Measurements from ENCODE around the gene MGARP.
"Not testable (repeated sequence)": the region's sequence is repeated elsewhere in the genome, so short reads cannot be mapped to it uniquely, and the experiment has no call there.

The MGARP gene

DNA sequence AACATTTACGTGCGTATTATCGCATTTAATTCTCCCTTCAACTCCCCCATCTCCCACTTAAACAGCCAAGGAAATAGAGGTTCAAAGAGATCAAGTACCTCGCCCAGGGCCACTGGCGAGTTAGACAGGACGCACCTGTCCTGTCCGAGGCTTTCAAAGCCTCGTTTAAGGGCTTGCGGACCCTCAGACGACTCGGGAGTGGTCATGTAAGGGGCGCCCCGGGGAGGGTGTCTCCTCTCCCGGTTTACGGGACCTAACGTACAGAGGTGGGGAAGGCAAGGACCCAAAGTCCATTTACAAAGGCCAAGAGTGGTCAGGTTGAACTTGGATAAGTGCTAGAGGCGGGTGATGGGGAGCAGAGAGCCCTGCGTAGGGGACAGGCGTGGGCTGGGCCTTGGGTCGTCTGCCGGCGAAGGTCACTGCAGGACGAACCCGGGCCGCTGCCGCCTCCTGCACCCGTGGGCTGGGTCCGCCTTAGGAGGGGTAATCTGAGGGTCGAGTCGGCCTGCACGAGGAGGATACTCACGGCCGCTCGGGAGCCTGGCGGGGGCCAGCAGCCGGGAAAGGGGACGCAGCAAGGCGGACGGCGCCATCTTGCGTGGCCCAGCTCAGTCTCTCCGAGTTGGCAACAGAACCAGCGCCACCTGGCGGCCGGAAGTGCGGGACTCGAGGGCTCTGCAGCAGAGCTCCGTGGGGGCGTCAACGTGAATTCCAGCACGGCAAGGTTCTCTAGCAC, 15.3 kb upstream of the MGARP start:
- peak; percentile 94 for DNase-seq (ENCODE audit: low spot score)

DNA sequence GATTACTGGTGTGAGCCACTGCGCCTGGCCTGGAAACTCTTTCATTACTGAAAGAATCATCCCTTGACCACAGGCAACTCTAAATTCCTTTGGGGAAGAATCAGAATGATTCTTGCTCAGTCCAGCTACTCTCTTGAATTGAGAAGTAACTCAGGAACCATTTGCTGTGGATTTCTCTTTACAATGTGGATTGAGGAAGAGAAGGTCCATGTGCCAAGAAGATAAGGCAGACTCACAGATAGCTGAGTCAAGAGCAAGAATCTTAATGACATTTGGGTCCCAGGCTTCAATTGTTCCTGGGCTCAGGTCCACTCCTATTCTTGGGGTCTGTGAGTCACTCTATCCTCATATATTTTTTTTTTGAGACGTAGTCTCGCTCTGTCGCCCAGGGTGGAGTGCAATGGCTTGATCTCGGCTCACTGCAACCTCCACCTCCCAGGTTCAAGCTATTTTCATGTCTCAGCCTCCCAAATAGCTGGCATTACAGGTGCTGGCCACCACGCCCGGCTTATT, 6.2 kb upstream of the MGARP start:
- no peak for DNase-seq (ENCODE audit: low spot score)

DNA sequence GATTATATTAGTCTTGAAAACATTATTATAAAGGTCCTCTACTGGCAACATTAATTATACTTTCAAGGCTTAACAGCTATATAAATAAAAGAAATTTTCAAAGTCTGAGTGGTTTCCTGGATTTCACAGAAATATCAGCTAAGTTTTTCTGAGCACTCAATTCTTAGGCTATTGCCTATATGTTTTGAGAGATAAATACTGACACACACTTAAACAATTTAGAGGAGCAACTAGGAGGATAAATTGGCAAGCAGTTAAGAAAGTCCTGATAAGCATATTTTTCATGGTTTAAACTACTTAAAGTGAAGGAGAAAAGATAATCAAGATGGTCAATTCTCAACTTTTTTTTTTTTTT, 2.7 kb upstream of the MGARP start:
- DNase-seq (ENCODE audit: low spot score), result no peak

DNA sequence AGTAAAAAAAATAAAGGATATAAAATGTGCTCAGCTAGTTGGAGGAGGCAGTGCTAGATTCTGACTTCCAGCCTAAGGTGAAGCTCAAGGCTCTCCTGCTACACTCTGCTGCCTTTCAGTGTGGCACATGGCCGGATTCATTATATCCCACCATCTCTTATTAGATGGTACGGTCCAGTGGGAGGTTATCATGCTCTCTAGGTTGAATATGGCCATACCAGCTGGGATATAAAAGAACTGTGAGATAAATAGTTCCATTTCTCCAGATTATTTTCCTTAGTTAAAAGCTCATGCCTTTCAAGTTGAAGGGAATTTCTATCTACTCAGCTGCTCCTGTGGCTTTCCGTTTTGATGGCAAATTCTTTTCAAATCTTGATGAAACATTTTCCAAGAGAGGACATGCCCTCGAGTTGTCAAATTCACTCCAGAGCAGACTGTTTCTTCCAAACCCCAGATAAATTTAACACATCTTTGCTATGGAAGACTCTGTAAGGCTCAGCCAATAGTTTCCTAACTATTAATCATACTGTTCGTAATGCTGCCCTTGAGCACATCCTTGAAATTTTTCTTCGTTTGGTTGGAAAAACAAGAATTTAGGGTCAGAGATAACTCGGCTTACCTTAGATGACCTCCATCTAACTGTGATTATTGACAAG, 2.2 kb upstream of the MGARP start:
- DNase-seq (ENCODE audit: low spot score), result no peak

DNA sequence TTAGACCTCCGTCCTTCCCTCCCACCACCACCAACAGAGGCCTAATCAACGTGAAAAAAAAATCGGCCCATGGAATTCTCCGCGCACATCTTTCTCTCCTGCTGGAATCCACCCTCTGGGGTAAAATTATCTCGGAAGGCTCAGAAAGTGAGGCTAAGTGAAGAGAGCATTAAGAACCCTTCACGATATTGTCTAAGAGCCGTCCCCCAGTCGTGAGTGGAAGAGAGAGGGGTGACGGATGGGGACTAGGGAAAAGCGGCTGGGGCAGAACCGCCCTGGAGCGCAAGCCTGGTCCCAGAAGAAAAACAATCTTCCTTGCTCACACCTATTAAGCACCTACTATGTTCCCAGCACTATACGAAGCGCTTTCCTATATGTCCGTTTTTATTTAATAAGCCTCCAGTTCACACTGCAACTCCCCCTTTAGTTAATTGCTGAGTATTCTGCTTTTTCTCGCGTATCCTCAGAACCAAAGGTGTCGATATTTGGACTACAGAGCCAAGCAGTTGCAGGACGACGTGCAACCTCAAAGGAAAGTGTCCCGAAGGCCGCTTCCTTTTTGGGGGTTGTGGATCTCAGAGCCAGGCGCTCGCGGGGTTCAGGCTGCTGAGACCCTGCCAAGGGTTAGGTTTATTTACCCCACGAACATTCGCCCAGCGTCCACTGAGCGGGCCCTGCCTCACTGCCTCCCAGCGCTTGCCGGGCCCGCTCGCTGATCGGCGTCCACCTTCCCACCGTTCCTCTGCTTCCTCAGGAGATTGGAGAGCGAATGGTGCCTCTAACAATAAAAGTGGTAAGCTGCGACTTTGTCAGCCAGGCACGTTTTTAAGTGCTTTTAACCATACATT, 889 bp downstream of the MGARP start:
- DNase-seq (ENCODE audit: low spot score), result no peak

DNA sequence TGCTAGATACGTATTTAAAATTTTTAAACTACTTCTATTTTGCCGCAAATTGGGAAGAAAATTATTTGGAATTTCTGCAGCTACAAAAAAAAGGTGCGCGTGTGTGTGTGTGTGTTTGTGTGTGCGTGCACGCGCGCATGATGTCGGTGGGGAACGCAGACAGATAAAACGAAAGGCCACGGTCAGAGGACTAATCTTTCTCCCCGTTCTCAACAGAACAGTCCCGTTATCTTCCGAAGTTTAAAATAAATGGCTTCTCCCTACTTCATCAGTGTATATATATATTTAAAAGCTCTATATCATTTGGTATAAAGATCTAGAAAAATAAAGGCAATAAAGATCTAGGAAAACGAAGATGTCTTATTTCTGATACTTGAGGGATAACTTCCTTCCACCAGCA, 1.5 kb downstream of the MGARP start:
- no peak for DNase-seq (ENCODE audit: low spot score)

DNA sequence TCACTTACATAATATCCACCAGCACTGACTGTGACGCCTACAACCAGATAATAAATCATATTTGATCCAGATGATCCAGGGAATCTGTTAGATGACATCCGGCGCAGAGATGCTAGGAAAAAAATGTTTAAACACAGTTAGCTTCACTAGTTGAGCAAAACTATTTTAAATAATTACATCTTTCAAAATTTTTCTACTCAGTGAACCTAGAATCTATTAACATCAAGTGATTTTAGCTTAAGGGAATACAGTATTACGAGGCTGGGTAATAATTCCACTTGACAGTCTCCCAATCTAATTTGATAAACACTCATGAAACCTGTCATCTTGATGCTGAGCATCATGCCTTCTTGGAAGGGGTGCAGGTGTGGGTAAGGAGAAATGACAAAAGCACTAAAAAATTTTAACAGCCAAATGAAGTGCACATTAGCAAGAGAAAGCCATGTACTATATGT, 4.7 kb downstream of the MGARP start:
- DNase-seq (ENCODE audit: low spot score), result peak; percentile 50

DNA sequence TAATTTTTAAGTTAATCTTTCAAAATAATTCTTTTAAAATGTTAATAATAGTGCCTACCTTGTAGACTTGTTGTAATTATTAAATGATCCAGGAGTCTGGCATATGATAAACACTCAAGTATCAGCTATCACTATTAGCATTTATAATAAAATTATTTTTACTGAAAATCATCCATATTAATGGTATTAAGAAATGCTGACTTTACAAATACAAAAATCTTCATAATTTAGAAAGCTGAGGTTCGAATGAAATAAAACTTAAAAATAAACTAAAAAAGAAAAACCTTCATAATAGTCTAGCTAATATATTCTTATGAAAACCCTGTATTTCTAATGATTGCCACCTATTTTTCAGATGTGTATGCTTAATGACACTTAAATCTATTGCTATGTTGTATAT, 5.2 kb downstream of the MGARP start:
- no peak for DNase-seq (ENCODE audit: low spot score)

DNA sequence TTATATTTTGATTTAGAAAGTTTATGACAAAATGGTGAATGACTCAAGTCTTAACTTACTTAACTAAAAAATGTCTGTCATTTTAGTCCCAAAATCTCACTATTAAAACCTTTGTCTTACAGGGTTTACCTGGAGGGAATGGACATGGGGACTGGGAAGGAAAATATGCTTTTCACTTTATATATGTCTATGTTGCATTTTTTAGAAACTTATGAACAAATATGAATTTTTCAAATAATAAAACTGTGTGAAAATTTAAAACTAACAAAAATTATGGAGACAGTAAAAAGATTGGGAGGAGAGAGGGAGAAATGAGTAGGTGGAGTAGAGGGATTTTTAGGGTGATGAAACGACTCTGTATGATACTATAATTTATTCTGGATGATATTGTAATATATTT, 6.2 kb downstream of the MGARP start:
- no peak for DNase-seq (ENCODE audit: low spot score)

DNA sequence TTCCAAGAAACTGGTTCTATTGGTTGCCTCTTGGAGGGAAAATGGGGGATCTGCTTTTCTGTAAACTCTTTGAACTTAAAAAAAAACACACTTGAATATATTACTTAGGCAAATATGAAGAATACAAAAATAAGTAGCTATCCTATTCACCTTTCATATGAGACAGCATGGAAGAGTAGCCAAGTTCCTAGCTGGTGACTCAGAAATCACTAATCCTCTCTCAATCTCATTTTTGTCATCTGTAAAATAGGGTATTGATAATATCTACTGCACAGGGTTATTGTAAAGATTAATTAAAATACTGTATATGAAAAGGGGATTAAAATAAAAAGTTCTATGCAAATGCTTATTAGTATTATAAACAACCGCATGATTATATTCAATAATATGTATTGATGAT, 12.7 kb downstream of the MGARP start:
- DNase-seq (ENCODE audit: low spot score), result no peak

DNA sequence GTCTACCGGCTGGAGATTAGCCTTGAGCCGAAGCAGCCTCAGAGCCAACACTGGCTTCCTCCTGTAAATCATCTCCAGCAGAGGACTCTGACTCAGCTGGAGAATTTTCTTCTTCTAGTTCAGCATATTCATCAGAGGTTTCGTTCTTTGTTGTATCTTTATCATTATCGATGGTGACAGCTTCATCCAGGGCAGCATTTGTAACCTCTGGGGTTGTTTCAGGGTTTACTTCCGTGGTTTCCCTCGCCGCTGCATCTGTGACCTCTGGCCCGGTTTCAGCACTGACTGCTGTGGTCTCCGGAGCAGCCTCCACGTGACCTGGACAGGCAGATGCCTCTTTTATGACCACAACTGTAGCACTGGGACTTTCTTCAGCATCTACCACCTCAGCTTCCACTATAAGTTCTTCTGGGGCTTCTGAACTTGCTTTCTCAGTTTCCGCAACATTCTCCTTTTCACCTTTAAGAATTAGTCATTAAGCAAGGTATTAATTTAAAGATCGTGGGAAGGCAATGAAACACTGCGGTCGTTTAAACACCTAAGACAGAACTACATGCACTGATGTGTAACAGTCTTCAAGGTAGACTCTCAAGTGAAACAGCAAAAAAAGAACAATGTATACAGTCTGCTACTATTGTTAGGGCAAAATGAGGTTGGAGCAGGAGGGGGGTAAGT, 13.3 kb downstream of the MGARP start:
- DNase-seq (ENCODE audit: low spot score), result peak; percentile 19

DNA sequence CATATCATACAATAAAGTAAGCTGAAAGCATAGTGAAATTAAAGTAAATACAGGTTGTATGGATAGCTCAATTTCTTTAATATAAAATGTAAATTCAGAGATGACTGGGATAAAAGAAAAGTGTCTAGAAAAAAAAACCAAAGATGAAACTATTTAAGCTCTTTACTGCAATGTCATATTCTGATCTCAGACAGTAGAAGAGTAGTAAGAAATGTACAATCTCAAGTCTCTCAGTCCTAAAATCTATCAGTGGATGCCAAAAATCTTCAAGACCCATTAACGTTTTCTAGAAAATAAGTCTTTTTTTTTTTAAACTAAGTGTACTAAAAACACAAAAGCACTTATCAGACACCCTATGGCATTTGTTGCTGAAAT, 13.8 kb downstream of the MGARP start:
- DNase-seq (ENCODE audit: low spot score), result no peak

DNA sequence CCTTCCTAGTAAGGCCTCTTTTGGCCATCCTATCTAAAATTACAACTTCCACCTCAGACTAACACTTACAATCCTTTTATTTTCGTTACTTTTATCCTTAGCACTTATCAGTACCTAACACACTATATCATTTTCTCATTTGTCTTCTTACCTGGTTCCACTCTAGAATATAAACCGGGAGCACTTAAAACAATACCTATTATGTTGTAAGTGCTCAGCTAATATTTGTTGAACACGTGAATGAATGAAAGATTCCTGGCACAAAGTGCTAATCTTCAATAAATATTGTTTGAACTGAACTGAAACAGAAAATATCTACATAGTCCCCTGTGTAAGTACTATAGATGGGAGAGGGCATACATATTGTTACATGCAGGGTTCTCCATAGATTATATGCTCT, 14.4 kb downstream of the MGARP start:
- no peak for DNase-seq (ENCODE audit: low spot score)

DNA sequence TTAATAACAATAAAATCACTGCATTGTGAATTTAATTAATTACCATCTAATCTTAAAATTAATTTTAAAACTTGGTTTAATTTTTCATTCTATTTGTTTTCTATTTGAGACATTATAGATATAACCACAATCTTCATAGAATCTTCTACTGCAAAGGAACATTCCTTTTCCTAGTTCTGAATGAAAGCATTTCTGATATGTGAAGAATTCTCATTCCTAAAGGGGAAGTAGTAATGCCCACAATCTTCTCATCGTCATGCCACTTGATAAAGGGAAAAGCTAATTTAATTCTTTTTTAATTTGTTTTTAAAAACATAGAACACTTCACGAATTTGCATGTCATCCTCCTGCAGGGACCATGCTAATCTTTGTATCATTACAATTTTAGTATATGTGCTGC, 23.7 kb downstream of the MGARP start:
- DNase-seq (ENCODE audit: low spot score), result no peak

DNA sequence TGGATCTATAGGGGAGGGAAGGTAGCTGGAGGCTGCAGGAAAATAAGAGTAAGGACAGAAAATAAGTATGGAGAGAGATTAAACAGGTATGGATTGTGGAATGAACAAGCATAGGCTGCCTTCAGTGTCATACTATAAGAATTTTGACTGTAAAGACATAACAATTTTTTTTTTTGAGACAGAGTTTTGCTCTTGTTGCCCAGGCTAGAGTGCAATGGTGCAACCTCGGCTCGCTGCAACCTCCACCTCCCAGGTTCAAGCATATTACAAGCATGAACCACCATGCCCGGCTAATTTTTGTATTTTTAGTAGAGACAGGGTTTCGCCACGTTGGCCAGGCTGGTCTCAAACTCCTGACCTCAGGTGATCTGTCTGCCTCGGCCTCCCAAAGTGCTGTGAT, 24.4 kb downstream of the MGARP start:
- not testable (repeated sequence) for DNase-seq (ENCODE audit: low spot score)

DNA sequence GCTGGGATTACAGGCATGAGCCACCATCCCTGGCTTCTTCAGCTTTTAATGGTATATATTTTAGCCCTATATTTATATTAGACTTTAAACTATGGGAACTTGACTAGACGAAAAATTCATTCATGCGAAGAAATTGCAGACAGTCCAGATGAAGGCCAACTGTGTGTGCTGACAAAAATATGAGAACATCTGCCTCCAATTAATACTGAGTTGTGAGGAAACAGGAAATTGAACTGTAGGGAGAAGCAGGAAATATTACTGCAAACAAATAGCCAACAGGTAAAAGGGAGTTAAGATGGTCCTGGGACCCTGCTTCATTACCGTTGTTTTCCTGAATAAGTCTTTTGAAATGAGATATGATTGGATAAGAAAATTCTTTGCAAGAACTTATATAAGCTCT, 26.3 kb downstream of the MGARP start:
- no peak for DNase-seq (ENCODE audit: low spot score)

DNA sequence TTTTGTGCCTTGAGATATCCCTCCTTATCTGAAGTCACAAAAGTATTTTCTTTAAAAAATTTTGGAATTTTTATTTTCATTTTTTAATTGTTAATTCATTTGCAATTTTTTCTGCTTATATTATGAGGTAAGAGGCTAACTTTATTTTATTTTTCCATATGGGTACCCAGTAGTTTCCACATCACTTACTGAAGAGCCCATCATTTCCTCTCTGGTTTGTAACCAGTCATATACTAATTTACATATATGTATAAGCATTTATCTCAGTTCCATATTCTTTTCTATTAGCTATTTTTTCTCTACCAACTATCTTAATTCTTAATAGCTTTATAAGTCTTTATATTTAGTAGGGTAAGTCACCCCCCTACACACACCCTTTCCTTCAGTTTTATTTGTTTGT, 27.0 kb downstream of the MGARP start:
- no peak for DNase-seq (ENCODE audit: low spot score)

DNA sequence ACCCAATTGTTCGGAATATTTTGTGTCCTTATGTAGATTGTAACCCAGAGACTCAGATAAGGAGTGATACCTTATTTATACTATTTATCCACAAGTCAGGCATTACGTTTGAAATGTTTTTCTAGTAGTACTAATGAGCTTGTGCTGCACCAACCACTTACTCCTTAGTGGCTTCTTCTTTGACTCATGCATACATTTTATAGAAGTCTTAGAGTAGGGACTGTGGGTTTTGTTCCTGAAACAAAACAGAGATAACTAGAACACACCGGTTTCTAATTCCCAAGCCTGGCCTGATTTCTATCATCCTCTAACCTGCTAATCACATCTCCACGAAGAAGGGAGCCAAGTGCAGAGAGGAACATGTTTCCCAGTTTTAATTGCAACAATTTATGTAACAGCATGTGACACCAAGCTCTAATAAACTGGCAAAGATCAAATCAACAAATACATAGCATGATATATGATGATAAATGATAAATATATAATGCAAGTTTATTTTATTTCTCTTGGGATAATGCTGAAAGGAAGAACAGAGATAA, 32.3 kb downstream of the MGARP start:
- DNase-seq (ENCODE audit: low spot score), result no peak

DNA sequence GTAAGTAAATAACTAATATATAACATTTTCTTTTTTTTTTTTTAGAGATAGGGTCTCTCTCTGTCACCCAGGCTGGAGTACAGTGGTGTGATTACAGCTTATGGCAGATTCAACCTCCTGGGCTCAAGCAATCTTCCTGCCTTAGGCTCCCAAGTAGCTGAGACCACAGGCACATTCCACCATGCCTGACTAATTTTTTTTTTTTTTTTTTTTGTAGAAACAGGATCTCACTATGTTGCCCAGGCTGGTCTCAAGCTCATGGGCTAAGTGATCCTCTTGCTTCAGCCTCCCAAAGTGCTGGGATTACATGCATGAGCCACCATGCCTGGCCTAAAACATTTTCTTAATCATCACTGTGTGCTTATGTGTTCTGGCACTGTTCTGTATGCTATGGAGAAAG, 32.8 kb downstream of the MGARP start:
- no peak for DNase-seq (ENCODE audit: low spot score)

DNA sequence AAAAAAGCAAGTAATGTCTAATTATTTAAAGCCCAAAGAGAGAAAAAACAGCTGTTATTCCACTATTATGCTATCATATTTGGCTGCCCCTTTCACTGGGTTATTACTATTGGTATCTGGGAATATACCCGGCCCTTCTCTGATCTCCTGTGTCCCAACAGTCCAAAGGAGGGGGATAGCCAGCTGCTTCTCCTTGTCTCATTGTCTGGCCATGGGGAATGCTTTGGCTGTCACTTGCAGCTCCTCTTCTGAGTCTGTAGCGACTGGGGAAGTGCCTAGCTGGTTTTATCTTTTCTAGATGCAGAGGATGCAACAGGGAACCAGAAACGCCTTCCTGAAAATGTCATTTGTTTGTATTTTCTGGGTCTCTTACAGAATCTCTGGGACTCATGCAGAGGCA, 33.9 kb downstream of the MGARP start:
- DNase-seq (ENCODE audit: low spot score), result no peak

DNA sequence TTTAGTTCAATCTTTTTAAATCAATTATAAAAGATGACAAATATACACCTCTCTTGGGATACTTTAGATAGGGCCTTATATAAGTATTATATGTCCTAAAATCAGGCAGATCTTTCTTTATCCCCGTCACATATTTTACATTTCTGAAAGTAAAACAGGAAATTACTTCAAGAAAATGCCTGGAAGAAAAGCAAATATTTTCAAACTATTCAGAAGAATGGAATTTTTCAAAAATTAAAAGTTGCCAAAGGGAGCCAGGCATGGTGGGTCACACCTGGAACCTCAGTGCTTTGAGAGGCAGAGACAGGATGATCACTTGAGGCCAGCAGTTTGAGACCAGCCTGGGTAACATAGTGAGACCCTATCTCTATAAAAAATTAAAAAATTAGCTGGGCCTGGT, 34.4 kb downstream of the MGARP start:
- DNase-seq (ENCODE audit: low spot score), result no peak
